SK-N-SH (cell line): Measurements from ENCODE around the gene SH3BGRL2.

Source experiments
- CHD2 ChIP-seq: fragments of 150-350 bp; IDR thresholded peaks from 2 replicates; pipeline ENCODE4 v1.6.1; 2018; ENCODE audit warnings: low read length; ENCODE audit not compliant: partially characterized antibody
- ELF1 ChIP-seq: IDR thresholded peaks from 2 replicates; pipeline ENCODE4 v1.4.0; 2012
- EP300 ChIP-seq, 2 experiments: IDR thresholded peaks; 2 replicates each; pipeline versions ENCODE4 v1.4.0 to v1.6.1; 2012; ENCODE audit warnings: borderline replicate concordance in 1 of 2, low read depth in 1 of 2, low read length in 1 of 2
- EZH2phosphoT487 ChIP-seq: fragments of 200-600 bp; sonication (generic); IDR thresholded peaks from 2 replicates; pipeline ENCODE4 v1.6.1; 2017; ENCODE audit warnings: low read depth, mixed run types, mild to moderate bottlenecking, antibody characterized with exemption, moderate library complexity, borderline replicate concordance
- FOXM1 ChIP-seq: IDR thresholded peaks from 2 replicates; pipeline ENCODE4 v1.4.0; 2012; ENCODE audit warnings: low read depth, mild to moderate bottlenecking
- GATA2 ChIP-seq: sonication (generic); formaldehyde crosslinking; IDR thresholded peaks from 2 replicates; pipeline ENCODE4 v1.5.0; 2020; ENCODE audit warnings: mild to moderate bottlenecking, missing genetic modification reagents
- POLR2AphosphoS5 ChIP-seq: IDR thresholded peaks from 2 replicates; pipeline ENCODE4 v1.6.1; 2012; ENCODE audit warnings: low read depth, low read length
- RAD21 ChIP-seq: IDR thresholded peaks from 2 replicates; pipeline ENCODE4 v1.6.1; 2012; ENCODE audit warnings: mild to moderate bottlenecking, low read length
- SMC3 ChIP-seq: IDR thresholded peaks from 2 replicates; pipeline ENCODE4 v1.6.1; 2012; ENCODE audit warnings: low read depth, low read length, improper control_type of control experiment
- TCF12 ChIP-seq: IDR thresholded peaks from 2 replicates; pipeline ENCODE4 v1.4.0; 2012
- YY1 ChIP-seq: IDR thresholded peaks from 2 replicates; pipeline ENCODE4 v1.4.0; 2012; ENCODE audit warnings: low read depth, mild to moderate bottlenecking
- TF ChIP-seq, protein P1 (sequence below): fragments of 200-600 bp; sonication (generic); IDR thresholded peaks from 2 replicates; pipeline ENCODE4 v1.6.1; 2017; ENCODE audit warnings: antibody characterized with exemption, mild to moderate bottlenecking, moderate library complexity
- TF ChIP-seq, protein P2 (sequence below): IDR thresholded peaks from 2 replicates; pipeline ENCODE4 v1.6.1; 2012; ENCODE audit warnings: mild to moderate bottlenecking, low read depth, low read length, moderate library complexity

DNA sequence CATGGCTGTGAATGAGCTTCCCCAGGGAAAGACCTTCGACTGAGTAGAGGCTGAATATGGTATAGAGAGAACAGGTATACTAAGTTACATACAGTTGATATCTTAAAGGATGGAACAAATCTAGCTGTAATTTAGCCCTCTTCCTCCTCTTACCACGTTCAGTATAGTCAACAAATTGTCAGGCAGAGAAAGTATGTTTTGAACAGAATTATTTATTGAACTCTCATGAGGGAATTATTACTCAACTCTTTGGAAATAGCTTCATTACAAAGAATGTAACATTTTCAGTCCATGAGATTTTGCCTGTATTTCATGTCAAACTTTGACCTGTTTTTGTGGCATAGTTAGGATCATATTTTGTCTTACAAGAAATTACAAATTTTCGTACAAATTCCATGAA lies 63.0 kb downstream of the SH3BGRL2 start:
- no peak for TF ChIP-seq GATA2 (CRISPR knock-in tag)
- TF ChIP-seq EZH2phosphoT487 = no peak
- no peak for TF ChIP-seq SMC3
- TF ChIP-seq, protein P1, sequence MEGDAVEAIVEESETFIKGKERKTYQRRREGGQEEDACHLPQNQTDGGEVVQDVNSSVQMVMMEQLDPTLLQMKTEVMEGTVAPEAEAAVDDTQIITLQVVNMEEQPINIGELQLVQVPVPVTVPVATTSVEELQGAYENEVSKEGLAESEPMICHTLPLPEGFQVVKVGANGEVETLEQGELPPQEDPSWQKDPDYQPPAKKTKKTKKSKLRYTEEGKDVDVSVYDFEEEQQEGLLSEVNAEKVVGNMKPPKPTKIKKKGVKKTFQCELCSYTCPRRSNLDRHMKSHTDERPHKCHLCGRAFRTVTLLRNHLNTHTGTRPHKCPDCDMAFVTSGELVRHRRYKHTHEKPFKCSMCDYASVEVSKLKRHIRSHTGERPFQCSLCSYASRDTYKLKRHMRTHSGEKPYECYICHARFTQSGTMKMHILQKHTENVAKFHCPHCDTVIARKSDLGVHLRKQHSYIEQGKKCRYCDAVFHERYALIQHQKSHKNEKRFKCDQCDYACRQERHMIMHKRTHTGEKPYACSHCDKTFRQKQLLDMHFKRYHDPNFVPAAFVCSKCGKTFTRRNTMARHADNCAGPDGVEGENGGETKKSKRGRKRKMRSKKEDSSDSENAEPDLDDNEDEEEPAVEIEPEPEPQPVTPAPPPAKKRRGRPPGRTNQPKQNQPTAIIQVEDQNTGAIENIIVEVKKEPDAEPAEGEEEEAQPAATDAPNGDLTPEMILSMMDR = no peak
- TF ChIP-seq EP300 (IDR thresholded peaks at IDR 0.05; ENCODE audit: borderline replicate concordance in 1 of 2, low read depth in 1 of 2, low read length in 1 of 2) = no peak
- TF ChIP-seq YY1 = no peak
- TF ChIP-seq POLR2AphosphoS5 = no peak
- TF ChIP-seq, protein P2, sequence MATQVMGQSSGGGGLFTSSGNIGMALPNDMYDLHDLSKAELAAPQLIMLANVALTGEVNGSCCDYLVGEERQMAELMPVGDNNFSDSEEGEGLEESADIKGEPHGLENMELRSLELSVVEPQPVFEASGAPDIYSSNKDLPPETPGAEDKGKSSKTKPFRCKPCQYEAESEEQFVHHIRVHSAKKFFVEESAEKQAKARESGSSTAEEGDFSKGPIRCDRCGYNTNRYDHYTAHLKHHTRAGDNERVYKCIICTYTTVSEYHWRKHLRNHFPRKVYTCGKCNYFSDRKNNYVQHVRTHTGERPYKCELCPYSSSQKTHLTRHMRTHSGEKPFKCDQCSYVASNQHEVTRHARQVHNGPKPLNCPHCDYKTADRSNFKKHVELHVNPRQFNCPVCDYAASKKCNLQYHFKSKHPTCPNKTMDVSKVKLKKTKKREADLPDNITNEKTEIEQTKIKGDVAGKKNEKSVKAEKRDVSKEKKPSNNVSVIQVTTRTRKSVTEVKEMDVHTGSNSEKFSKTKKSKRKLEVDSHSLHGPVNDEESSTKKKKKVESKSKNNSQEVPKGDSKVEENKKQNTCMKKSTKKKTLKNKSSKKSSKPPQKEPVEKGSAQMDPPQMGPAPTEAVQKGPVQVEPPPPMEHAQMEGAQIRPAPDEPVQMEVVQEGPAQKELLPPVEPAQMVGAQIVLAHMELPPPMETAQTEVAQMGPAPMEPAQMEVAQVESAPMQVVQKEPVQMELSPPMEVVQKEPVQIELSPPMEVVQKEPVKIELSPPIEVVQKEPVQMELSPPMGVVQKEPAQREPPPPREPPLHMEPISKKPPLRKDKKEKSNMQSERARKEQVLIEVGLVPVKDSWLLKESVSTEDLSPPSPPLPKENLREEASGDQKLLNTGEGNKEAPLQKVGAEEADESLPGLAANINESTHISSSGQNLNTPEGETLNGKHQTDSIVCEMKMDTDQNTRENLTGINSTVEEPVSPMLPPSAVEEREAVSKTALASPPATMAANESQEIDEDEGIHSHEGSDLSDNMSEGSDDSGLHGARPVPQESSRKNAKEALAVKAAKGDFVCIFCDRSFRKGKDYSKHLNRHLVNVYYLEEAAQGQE = no peak
- TF ChIP-seq RAD21 = no peak
- no peak for TF ChIP-seq CHD2
- TF ChIP-seq ELF1 = no peak
- no peak for TF ChIP-seq FOXM1
- TF ChIP-seq TCF12 = no peak
